SKM-1 (cell line): Measurements from ENCODE around the gene C1orf122.

ENCODE experiments used
- DNase-seq: peaks from one replicate; lab custom pipeline; 2025; ENCODE audit not compliant: unreplicated experiment; lab: John Stamatoyannopoulos, UW

C1orf122 gene

DNA sequence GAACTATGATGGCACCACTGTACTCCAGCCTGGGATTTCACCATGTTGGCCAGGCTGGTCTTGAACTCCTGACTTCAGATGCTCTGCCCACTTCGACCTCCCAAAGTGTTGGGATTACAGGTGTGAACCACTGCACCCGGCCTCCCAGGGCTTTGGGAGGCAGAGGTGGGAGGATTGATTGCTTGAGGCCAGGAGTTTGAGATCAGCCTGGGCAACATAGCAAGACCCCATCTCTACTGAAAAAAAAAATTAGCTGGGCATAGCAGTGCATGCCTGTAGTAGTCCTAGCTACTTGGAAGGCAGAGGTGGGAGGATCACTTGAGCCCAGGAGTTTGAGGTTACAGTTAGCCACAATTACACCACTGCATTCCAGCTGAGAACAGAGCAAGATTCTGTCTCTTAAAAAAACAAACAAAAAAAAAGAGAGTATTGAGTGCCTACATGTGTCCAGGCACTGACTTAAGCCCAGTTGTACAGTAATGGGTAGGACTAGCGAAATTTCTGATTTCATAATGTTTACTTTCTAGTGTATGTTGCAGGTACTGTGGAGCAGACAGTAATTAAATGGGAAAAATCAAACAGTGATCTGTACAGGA, 9.7 kb upstream of the C1orf122 start:
- no peak for DNase-seq

DNA sequence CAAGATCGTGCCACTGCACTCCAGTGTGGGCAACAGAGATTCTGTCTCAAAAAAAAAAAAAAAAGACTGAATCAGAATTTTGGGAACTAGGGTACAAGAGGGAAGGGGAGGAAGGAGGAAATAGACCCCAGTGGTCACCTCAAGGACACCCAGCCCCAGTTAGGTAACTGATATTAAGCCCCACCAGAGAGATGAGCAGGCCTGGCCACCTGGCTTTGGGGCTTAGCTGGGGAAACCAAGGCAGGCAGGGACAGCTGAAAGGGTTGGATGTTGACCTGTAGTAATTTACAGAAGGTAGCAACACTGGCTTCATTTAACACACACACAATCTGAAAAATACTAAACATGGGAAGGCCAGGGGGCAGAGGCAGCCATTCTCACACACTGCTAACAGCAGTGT, 5.2 kb upstream of the C1orf122 start:
- no peak for DNase-seq

DNA sequence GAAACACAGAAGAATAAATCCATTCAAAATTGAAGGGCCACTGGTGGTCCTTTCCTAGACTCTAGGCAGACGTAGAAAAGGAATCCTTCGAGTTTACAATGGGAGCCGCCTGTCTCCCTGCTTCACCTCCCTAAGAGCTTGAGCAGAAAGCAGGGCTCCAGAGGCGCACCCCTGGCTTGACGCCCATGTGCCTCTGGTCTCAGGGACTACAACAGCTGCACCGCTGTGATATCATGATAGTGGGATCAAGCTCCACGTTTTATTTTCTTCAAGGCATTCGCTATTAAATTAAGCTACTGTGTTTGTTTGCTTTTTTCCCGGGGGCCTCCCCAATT, 403 bp upstream of the C1orf122 start:
- no peak for DNase-seq

DNA sequence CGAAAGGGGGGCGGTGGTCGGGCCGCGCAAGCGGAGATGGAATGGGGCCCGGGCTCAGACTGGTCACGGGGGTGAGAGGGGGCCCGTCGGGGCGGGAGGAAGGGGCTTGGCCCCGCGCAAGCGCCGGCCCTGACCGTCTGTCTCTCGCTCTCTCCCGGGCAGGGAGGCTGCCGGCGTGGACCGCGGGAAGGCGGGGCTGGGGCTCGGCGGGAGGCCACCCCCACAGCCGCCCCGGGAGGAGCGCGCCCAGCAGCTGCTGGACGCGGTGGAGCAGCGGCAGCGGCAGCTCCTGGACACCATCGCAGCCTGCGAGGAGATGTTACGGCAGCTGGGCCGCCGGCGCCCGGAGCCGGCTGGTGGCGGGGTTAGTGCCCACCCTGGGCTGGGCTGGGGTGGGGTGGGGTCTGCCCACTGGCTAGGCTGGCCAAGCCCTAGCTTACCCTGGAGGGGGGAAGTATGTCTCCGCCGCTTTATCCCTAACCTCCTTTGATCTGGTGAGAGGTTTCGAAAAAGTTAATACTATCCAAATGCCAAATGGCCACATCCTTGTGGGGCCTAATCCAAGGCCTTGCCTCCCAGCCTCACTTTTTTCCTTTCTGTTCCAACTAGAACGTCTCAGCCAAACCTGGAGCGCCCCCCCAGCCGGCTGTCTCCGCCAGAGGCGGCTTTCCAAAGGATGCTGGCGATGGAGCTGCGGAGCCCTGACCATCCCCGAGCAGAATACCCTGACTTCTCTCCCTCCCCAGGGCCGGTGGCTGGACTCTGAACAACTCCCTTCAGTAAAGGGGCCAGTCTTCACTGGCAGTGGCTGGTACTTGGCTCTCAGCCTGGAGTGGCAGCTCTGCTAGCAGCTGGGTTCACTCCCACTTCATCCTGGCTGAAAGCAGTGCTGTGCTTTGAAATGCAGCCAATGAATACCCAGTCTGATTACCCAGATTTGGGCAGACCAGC, 1.1 kb downstream of the C1orf122 start:
- no peak for DNase-seq

DNA sequence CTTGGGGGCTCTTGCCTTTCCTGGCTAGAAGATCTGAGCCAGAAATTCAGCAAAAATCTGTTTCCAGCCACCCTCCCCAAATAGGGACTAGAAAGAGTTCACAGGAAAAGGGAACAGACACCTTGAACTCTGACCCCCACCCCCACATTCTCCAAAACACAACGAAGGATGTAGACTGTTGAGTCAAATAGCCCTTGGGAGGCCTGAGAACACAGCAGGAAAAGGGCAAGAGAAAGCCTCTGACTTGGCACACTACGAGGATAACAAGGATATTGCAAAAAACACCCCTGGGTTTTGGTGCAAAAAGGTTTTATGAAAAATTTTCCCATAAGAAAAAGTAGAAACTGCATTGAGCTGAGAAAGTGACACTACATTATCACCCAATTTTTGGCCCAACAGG, 2.4 kb downstream of the C1orf122 start:
- DNase-seq, result no peak

DNA sequence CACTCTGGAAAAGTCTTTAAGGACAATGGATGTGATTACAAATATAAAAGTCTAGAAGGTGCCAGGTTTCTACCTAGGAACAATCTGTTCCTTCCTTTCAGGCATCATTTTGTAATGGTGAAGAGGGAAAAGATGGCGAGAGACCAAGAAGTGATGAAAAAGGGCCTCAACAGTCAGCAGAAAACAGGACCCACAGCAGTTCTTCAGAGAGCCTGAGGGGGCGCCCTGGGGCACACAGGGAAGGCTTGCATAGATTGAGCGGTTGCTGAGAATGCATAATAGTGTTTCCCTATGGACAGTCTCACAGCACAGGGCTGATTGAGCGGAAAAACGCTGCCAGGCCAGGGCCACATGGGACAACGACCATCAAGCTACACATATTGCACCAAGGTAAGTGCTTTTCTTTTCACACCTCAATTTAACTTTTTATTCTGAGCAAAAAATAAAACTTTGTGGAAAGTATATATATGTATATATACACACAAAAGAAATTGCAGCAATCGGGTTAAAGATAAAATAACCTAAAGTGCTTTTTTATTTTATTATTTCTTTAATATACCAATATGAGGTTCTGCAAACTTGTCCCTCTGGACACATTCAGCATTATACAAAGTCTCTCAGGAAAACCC, 3.6 kb downstream of the C1orf122 start:
- peak; percentile 75 for DNase-seq

DNA sequence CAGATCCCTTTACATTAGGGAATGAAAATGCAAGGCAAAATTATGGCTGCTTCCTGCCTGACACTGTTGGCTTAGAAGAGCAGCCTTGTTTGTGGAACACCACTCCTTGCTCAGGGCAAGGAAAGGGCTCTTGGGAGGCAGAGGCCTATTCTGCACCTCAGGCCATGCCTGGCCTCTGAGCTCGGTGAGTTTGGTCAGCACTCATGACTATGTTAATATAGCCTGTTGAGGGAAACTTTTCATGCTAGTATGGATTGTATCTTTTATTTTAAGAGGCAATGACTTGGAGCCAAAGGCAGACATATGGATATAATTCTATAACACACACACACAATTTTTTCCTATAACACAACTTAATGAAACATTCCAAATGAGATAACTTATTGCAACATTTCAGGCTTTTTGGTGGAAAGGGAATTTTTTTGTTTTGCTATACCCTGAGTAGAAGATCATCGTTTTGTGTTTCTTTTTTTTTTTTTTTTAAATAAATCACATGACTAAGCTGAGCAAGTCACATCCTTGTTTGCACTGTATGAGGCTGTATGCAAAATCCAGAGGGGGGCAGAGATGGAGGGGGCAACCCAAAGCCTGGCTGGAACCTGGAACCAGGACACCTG, 6.0 kb downstream of the C1orf122 start:
- no peak for DNase-seq

DNA sequence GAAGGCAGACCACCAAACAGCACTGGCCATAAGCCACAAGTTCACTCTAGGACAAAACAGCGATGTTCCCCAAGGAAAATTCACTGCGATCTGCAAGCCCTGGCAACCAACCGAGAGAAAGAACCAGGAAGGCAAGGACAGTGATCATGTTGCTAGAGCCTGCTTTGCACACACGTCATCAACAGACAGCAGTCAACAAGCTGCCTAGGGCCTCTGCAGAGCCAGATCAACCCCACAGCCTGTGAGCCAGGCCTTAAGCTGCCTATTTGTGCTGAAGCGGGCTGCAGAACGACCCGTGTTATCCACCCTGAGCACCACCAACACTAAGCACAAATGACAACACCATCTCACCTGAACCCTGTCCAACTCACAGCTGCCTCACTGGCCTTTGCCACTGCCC, 6.7 kb downstream of the C1orf122 start:
- DNase-seq, result no peak

DNA sequence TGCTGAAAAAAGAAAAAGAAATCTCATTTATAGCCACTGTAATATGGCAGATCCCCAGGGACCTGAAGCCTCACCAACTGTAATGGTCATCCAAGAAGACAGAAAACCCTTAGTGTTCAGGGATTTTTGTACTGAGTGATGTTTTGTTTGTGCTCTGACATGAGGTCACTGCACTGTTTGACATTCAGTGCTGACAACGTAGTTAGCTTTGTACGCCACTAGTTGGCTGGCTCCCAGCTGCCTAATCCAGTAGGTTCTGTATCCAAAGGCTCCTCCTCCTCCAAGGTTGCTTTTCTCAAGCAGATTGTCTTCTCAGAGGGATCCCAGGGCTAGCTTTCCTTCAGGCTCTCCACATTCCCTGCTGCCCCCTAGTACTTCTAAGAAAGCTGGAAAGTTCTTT, 9.9 kb downstream of the C1orf122 start:
- DNase-seq, result no peak

DNA sequence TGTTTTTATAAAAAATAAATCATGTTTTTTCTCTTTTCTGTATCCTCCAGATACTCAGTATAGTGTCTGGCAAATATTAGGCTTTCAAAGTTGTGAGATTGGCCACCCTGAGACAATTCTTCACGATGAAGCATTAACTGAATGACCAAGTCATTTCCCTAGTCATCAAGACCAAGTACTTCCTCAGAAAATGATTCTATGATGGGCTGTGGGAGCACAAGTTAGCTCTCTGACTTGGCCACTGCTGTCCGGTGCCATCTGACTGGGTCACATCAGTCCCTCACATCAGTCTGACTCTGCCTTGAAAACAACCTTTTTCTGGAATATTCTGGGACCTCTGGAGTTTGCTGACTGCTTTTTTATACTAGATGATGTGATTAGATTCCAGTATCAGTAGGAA, 13.9 kb downstream of the C1orf122 start:
- no peak for DNase-seq

DNA sequence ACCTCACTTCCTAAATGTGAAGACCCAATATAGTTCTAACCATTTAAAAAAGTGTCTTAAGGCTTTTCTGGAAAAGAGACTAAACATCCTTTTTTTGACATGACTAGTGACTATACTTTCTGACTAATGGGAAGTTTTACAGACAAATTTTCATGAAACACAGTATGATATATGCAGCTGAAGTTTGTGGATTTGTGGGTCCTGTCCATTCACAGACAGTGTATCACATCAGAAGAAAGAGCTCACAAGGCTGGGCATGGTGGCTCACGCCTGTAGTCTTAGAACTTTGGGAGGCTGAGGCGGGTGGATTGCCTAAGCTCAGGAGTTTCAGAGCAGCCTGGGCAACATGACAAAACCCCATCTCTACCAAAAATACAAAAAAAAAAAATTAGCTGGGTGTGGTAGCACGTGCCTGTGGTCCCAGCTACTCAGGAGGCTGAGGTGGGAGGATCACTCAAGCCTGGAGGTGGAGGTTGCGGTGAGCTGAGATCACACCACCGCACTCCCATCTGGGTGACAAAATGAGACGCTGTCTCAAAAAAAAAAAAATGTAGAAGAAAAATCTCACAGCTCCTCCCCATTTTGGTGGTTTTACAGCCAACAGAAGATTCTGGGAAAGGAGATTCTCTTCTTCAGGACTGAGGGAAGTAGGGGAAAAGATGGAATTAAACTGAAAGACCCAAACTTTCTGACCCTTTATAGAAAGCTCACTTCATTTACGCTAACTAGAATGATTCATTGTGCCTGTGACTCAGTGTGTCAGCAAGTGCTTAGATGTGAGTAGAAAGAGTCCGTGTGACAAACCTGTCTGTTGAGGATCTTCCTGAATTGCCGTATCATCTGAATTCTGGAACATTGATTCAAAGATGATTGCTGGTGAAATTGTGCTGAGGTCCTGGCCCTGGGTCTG, 15.6 kb downstream of the C1orf122 start:
- no peak for DNase-seq

DNA sequence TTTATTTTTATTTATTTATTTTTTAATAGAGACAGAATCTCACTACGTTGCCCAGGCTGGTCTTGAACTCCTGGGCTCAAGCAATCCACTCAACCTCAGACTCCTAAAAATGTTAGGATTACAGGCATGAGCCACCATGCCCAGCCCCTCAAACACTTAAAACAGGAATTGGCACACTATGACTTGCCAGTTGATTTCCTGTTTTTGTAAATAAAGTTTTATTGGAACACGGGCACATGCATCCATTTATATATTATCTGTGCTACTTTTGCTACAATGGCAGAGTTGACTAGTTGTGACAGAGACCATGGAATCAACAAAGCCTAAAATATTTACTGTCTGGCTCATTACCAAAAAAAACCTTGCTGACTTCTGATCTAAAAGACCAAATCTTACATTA, 16.4 kb downstream of the C1orf122 start:
- DNase-seq, result no peak

DNA sequence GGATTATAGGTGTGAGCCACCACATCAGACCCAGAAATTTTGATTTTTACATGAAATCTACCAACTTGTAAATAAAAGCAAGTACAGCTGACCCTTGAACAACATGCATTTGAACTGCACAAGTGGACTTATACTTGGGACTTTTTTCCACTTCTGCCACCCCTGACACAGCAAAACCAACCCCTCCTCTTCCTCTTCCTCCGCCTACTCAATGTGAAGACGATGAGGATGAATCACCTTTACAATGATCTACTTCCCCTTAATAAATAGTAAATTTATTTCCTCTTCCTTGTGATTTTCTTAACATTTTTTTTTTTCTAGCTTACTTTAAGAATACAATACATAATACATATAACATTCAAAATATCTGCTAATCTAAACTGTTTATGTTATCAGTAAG, 17.9 kb downstream of the C1orf122 start:
- no peak for DNase-seq

DNA sequence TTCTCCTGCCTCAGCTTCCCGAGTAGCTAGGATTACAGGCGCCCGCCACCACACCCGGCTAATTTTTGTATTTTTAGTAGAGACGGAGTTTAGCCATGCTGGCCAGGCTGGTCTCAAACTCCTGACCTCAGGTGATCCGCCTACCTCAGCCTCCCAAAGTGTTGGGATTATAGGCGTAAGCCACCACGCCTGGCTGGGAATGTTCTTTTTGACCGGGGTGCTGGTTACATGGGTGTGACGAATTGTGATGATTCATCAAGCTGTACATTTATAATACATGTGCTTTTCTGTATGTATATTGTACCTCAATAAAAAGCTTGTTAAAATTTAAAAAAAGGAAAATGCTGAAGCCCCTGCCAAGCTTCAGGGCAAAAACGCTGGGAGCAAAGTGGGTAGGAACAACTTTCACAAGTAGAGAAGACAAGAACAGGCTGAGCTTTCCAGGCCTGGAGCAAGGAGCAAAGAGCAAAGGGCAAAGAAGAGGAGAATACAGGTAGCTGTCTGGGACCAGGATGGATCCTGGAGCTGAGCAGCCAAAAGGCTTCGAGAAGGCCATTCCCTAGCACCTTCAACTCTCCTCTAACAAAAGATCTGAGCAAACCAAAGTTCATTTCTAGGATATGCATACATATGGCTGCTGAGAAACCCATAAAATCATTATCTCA, 21.0 kb downstream of the C1orf122 start:
- DNase-seq, result no peak

DNA sequence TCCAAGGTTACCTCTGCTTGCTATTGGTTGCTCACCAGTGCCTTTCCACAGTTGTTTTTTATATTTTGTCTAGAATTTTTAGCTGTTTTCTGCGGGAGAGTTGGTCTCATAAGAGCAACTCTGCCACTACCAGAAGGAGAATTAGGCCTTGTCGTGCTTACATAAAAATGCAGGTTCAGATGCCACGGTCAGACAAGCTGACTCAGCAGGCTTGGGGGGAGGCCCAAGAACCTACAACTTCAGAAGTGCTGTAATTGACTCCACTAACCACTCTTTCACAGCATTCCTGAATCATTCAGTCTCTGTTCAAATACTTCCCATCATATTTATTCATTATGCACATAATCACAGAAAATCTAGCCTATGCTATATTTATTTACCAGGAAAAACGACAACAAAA, 23.5 kb downstream of the C1orf122 start:
- no peak for DNase-seq

DNA sequence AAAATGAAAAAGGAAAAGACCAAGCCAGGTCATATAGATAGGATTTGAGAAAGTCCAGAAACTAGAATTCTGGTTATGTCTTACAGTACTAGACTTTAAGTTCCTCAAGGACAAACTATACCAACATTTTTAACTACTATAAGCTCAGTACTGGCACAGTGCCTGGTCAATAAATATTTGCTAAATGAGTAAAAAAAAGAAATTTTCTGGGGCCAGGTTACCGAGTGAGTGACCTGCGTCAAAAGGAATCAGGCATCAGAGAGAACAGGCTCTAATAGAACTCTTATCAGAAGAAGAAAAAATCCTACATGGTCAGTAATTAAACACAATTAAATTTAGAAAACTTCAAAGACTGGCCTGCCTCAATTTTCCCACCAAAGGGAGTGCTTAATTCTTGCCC, 24.2 kb downstream of the C1orf122 start:
- no peak for DNase-seq

DNA sequence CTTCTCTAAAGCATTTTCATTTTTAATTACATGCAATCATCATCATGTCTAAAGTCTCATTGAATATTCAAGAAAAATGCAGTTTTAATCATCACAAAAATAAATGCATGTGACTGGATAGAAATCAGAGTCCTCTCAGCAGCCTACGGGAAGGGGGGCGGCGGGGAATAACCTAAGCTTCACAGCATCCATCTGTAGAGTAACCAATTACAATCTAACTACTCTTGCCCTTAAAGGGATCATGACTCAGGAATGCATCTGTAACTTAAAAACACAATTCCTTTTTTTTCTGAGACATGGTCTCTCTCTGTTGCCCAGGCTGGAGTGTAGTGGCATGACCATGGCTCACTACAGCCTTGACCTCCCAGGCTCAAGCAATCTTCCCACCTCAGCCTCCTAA, 29.2 kb downstream of the C1orf122 start:
- DNase-seq, result no peak

DNA sequence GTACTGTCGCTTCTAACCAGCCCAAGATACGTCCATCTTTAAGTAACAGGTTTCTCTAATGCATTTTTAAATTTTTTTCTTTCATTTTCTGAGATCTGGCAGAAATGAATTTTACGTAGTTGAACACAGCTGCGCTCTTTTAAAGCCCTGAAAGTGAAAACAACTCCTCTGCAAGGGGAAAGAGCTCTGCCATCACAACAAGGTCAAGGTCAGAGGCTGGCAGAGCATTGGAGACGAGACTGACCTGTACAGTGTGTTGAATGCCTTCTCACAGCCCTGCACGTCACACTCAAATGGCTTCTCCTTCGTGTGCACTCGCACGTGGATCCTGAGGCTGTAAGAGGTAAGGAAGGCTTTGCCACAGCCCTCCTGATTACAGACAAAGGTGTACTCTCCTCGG, 32.1 kb downstream of the C1orf122 start:
- DNase-seq, result no peak

DNA sequence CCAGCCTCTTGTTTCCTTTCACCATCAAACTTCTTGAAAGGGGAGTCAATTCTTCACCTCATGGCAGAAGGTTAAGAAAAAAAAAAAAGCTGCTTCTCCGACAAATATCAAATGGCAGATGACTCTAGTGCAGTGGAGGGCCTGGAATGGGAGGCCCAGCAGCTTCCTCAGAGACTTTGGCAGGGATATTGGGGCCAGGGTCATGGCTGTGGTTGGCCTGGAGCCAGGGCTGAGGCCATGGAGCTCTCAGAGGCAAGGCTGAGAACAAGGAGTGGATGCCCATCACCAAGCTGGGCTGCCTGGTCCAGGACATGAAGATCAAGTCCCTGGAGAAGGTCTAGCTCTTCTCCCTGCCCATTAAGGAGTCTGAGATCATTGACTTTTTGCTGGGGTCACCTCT, 33.1 kb downstream of the C1orf122 start:
- no peak for DNase-seq

DNA sequence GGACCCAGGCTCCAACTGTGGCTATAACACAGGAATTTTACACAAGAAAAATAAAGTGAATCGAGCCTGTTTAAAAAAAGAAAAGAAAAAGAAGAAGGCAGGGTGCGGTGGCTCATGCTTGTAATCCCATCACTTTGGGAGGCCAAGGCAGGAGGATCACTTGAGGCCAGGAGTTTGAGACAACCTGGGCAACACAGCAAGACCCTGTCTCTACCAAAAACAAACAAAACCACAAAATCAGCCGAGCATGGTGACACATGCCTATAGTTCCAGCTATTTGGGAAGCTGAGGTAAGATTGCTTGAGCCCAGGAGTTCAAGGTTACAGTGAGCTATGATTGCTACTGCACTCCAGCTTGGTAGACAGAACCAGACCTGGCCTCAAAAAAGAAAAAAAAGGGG, 34.1 kb downstream of the C1orf122 start:
- no peak for DNase-seq
